MG63 (cell line): ENCODE measurements around the gene ZBTB20. TPM values are rescaled to one million over a fixed set of nuclear protein-coding genes. Genes with fewer than 3 reads are reported as not detected.

ENCODE experiments used
- DNase-seq: peaks from one replicate; pipeline ENCODE4 v3.0.0-alpha.2; 2020
- H3K27me3 ChIP-seq: fragments of 250-450 bp; sonication (Bioruptor Pico); 2 replicates; pipeline ENCODE4 v1.5.1; 2020; ENCODE audit warnings: mild to moderate bottlenecking, moderate library complexity
- H3K36me3 ChIP-seq: fragments of 250-450 bp; sonication (Bioruptor Pico); 2 replicates; pipeline ENCODE4 v1.5.1; 2020; ENCODE audit warnings: mild to moderate bottlenecking, moderate library complexity
- H3K4me3 ChIP-seq: fragments of 250-450 bp; sonication (Bioruptor Pico); 2 replicates; pipeline ENCODE4 v1.5.1; 2020; ENCODE audit warnings: mild to moderate bottlenecking, moderate library complexity
- H3K9me3 ChIP-seq: fragments of 250-450 bp; sonication (Bioruptor Pico); 2 replicates; pipeline ENCODE4 v1.5.1; 2020; ENCODE audit warnings: mild to moderate bottlenecking, moderate library complexity
- total RNA-seq: library from RNA; depleted of rRNA; stranded (reverse); fragments of >200 nt; shearing (Covaris generic); gene quantifications from 2 replicates; pipeline ENCODE4 v1.2.3, GENCODE V29; 2014; ENCODE audit warnings: low replicate concordance

Gene ZBTB20
- total RNA-seq, 1 experiment from 2014 or later = 6.5 TPM

- Histone ChIP-seq H3K27me3 (no peaks in the 10 kb centered on the region), H3K4me3 (no peak overlapping the region), H3K36me3 (no peaks in the 10 kb centered on the region), H3K9me3 (no peaks in the 10 kb centered on the region)
- no peak for DNase-seq
Measured at GRCh38 chr3:114762144-114762543, 384.9 kb downstream of the ZBTB20 start.

GRCh38 chr3:114760679-114761078 lies 386.4 kb downstream of the ZBTB20 start:
- H3K36me3 ChIP-seq = no peaks in the 10 kb centered on the region
- H3K9me3 ChIP-seq = no peaks in the 10 kb centered on the region
- H3K4me3 ChIP-seq = no peak overlapping the region
- DNase-seq = no peak
- no peaks in the 10 kb centered on the region for H3K27me3 ChIP-seq

- no peaks in the 10 kb centered on the region for H3K36me3 ChIP-seq
- H3K4me3 ChIP-seq = peak overlapping the region; percentile 48
- H3K27me3 ChIP-seq = no peaks in the 10 kb centered on the region
- H3K9me3 ChIP-seq = no peaks in the 10 kb centered on the region
- DNase-seq = peak; percentile 33
Measured at GRCh38 chr3:114758831-114759699, 388.0 kb downstream of the ZBTB20 start.

GRCh38 chr3:114756506-114757279 lies 390.4 kb downstream of the ZBTB20 start:
- Histone ChIP-seq H3K9me3 (no peaks in the 10 kb centered on the region), H3K4me3 (no peak overlapping the region), H3K27me3 (no peaks in the 10 kb centered on the region), H3K36me3 (no peaks in the 10 kb centered on the region)
- peak; percentile 19 for DNase-seq

GRCh38 chr3:114746502-114746901 lies 400.6 kb downstream of the ZBTB20 start:
- DNase-seq = no peak

GRCh38 chr3:114745322-114746240 lies 401.5 kb downstream of the ZBTB20 start:
- H3K4me3 ChIP-seq = no peak overlapping the region
- H3K9me3 ChIP-seq = no peaks in the 10 kb centered on the region
- no peaks in the 10 kb centered on the region for H3K36me3 ChIP-seq
- no peak for DNase-seq
- H3K27me3 ChIP-seq = no peaks in the 10 kb centered on the region

More at GRCh38 chr3:114746502-114746901, 400.6 kb downstream of the ZBTB20 start:
- no peaks in the 10 kb centered on the region for H3K9me3 ChIP-seq
- H3K36me3 ChIP-seq = no peaks in the 10 kb centered on the region
- peak overlapping the region; percentile 38 for H3K4me3 ChIP-seq
- no peaks in the 10 kb centered on the region for H3K27me3 ChIP-seq

GRCh38 chr3:114743746-114744485 lies 403.2 kb downstream of the ZBTB20 start:
- Histone ChIP-seq H3K4me3 (no peak overlapping the region), H3K9me3 (no peaks in the 10 kb centered on the region), H3K27me3 (no peaks in the 10 kb centered on the region), H3K36me3 (no peaks in the 10 kb centered on the region)
- no peak for DNase-seq

- no peak overlapping the region for H3K4me3 ChIP-seq
- DNase-seq = no peak
- no peaks in the 10 kb centered on the region for H3K27me3 ChIP-seq
- no peaks in the 10 kb centered on the region for H3K9me3 ChIP-seq
- no peaks in the 10 kb centered on the region for H3K36me3 ChIP-seq
Measured at GRCh38 chr3:114741066-114741465, 406.0 kb downstream of the ZBTB20 start.

GRCh38 chr3:114739627-114740026 lies 407.5 kb downstream of the ZBTB20 start:
- no peaks in the 10 kb centered on the region for H3K36me3 ChIP-seq
- H3K4me3 ChIP-seq = no peak overlapping the region
- H3K9me3 ChIP-seq = no peaks in the 10 kb centered on the region
- no peaks in the 10 kb centered on the region for H3K27me3 ChIP-seq
- no peak for DNase-seq

GRCh38 chr3:114732353-114732752 lies 414.7 kb downstream of the ZBTB20 start:
- Histone ChIP-seq H3K9me3 (no peaks in the 10 kb centered on the region), H3K36me3 (no peaks in the 10 kb centered on the region), H3K27me3 (no peaks in the 10 kb centered on the region), H3K4me3 (no peak overlapping the region)
- no peak for DNase-seq

GRCh38 chr3:114730397-114730796 lies 416.7 kb downstream of the ZBTB20 start:
- no peak overlapping the region for H3K4me3 ChIP-seq
- no peaks in the 10 kb centered on the region for H3K9me3 ChIP-seq
- H3K27me3 ChIP-seq = no peaks in the 10 kb centered on the region
- H3K36me3 ChIP-seq = no peaks in the 10 kb centered on the region
- no peak for DNase-seq

GRCh38 chr3:114727373-114727772 lies 419.7 kb downstream of the ZBTB20 start:
- no peak for DNase-seq
- Histone ChIP-seq H3K4me3 (no peak overlapping the region), H3K9me3 (no peaks in the 10 kb centered on the region), H3K36me3 (no peaks in the 10 kb centered on the region), H3K27me3 (no peaks in the 10 kb centered on the region)

- no peak for DNase-seq
- Histone ChIP-seq H3K4me3 (no peak overlapping the region), H3K36me3 (no peaks in the 10 kb centered on the region), H3K9me3 (no peaks in the 10 kb centered on the region), H3K27me3 (no peaks in the 10 kb centered on the region)
Measured at GRCh38 chr3:114725966-114726365, 421.1 kb downstream of the ZBTB20 start.

- H3K36me3 ChIP-seq = no peaks in the 10 kb centered on the region
- no peak for DNase-seq
- H3K27me3 ChIP-seq = no peaks in the 10 kb centered on the region
- H3K9me3 ChIP-seq = no peaks in the 10 kb centered on the region
- H3K4me3 ChIP-seq = no peak overlapping the region
Measured at GRCh38 chr3:114722530-114722929, 424.6 kb downstream of the ZBTB20 start.

GRCh38 chr3:114721864-114722263 lies 425.2 kb downstream of the ZBTB20 start:
- DNase-seq = no peak
- H3K4me3 ChIP-seq = no peak overlapping the region
- no peaks in the 10 kb centered on the region for H3K9me3 ChIP-seq
- no peaks in the 10 kb centered on the region for H3K27me3 ChIP-seq
- H3K36me3 ChIP-seq = no peaks in the 10 kb centered on the region

- Histone ChIP-seq H3K9me3 (no peaks in the 10 kb centered on the region), H3K27me3 (no peaks in the 10 kb centered on the region), H3K4me3 (no peak overlapping the region), H3K36me3 (no peaks in the 10 kb centered on the region)
- DNase-seq = no peak
Measured at GRCh38 chr3:114721209-114721608, 425.9 kb downstream of the ZBTB20 start.
